Neuron (in vitro differentiated cells): Measurements from ENCODE around the gene GPATCH2L.

Experiments
- H2AFZ ChIP-seq: one replicate; pipeline ENCODE4 v1.6.1; 2013; ENCODE audit warnings: low read depth, mild to moderate bottlenecking, inconsistent platforms, low read length, moderate library complexity
- H3K27me3 ChIP-seq: one replicate; pipeline ENCODE4 v1.6.1; 2013; ENCODE audit warnings: low read length; ENCODE audit not compliant: insufficient read depth
- H3K36me3 ChIP-seq: one replicate; pipeline ENCODE4 v1.6.1; 2013; ENCODE audit warnings: low read length; ENCODE audit not compliant: insufficient read depth
- H3K4me1 ChIP-seq: one replicate; pipeline ENCODE4 v1.6.1; 2013; ENCODE audit warnings: low read length; ENCODE audit not compliant: insufficient read depth
- H3K4me3 ChIP-seq: 2 replicates; pipeline ENCODE4 v1.5.1; 2013; ENCODE audit warnings: mild to moderate bottlenecking, low read length, moderate library complexity
- H3K9me3 ChIP-seq: one replicate; pipeline ENCODE4 v1.6.1; 2013; ENCODE audit warnings: low read length

Gene GPATCH2L

GRCh38 chr14:76149196-76149595, 2.5 kb upstream of the GPATCH2L start:
- peaks cover 8% of the 10 kb centered on the region for H3K27me3 ChIP-seq

DNA sequence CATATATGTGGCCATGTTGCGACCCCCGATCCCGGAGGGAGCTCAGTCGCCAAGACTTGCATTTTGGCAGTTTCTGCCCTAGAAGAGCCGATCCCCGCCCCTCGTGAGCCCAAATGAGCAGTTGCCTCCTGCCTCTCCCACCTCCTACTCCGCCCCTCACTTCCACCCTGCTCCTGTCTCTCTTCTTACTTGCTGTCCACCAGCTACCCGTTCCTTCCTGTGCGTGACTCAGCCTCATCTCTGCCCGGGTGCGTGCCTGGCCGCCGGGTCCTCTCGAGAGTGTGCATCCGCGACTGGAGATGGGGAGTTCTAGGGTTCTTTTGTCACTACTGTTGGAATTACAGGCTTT, 585 bp downstream of the GPATCH2L start:
- Histone ChIP-seq H2AFZ (no peak overlapping the region), H3K36me3 (peaks cover 28% of the 10 kb centered on the region), H3K4me1 (peaks cover 35% of the 10 kb centered on the region), H3K27me3 (peaks cover 7% of the 10 kb centered on the region), H3K4me3 (peak overlapping the region; percentile 53), H3K9me3 (no peaks in the 10 kb centered on the region)

More at GRCh38 chr14:76149196-76149595, 2.5 kb upstream of the GPATCH2L start:
- Histone ChIP-seq H3K9me3 (no peaks in the 10 kb centered on the region), H3K36me3 (peaks cover under 1% of the 10 kb centered on the region), H3K4me1 (peaks cover 15% of the 10 kb centered on the region), H3K4me3 (no peak overlapping the region), H2AFZ (no peak overlapping the region)

DNA sequence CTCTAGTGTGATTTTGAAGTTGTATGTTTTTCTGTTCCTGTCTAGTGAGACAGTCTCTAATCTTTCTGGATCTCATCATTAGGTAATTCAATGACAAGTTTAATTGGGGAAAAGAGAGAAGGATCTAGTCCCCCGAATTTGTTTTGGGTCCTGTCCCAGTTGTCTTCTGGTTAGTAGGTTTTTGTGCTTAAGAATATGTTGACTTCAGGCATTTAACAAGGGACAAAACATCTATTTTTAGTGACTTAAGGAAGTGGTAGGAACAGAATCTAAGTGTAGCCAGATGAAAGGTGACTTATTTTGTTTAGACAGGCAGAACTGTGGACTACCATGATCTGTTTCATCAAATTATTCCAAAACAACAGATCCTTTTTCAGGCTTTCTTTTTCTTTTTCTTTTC, 2.2 kb downstream of the GPATCH2L start:
- Histone ChIP-seq H3K9me3 (no peaks in the 10 kb centered on the region), H3K4me3 (no peak overlapping the region), H2AFZ (no peak overlapping the region), H3K27me3 (peaks cover 4% of the 10 kb centered on the region), H3K4me1 (peaks cover 35% of the 10 kb centered on the region), H3K36me3 (peaks cover 39% of the 10 kb centered on the region)

DNA sequence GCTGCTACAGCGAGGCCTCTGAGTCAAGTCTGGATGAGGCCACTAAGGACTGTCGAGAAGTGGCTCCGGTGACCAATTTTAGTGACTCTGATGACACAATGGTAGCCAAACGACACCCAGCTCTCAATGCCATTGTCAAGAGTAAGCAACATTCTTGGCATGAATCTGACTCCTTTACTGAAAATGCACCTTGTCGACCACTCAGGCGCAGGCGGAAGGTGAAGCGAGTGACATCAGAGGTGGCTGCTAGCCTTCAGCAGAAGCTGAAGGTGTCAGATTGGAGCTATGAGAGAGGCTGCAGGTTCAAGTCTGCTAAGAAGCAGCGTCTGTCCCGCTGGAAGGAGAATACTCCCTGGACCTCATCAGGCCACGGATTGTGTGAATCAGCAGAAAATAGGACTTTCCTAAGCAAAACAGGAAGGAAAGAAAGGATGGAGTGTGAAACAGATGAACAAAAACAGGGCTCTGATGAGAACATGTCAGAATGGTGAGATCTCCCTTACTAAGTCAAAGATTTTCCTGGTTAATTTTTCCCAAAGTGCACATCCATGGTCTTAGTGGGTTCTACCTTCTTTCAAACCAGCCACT, 2.9 kb downstream of the GPATCH2L start:
- no peak overlapping the region for H2AFZ ChIP-seq
- no peaks in the 10 kb centered on the region for H3K27me3 ChIP-seq
- no peak overlapping the region for H3K4me3 ChIP-seq
- H3K9me3 ChIP-seq, result peaks cover 2% of the 10 kb centered on the region
- H3K4me1 ChIP-seq, result peaks cover 35% of the 10 kb centered on the region
- peaks cover 46% of the 10 kb centered on the region for H3K36me3 ChIP-seq

- Histone ChIP-seq H3K4me3 (no peak overlapping the region), H3K9me3 (peaks cover 2% of the 10 kb centered on the region), H2AFZ (no peak overlapping the region), H3K36me3 (peaks cover 38% of the 10 kb centered on the region), H3K27me3 (no peaks in the 10 kb centered on the region), H3K4me1 (no peaks in the 10 kb centered on the region)
Observed at GRCh38 chr14:76163668-76164363, 12.1 kb downstream of the GPATCH2L start.

DNA sequence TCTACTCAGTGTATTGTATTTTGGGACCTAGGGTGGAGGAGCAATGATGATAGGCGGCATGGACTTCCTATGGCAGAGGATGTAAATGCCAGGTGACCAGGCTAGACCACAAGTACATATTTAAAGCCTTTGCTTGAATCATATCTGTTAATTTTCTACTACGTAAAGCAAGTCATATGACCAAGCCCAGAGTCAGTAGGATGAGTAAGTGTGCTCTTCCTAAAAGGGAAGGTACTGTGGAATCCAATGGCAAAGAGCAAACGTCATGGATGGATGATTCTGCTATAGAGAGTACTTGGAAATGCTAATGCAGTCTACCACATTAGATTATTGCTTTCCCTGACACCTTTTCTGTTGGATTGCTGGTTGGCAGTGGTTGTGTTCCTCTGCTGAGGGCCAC, 16.8 kb downstream of the GPATCH2L start:
- no peak overlapping the region for H3K4me3 ChIP-seq
- H2AFZ ChIP-seq, result no peak overlapping the region
- H3K4me1 ChIP-seq, result no peaks in the 10 kb centered on the region
- no peaks in the 10 kb centered on the region for H3K27me3 ChIP-seq
- H3K9me3 ChIP-seq, result no peaks in the 10 kb centered on the region
- peaks cover 58% of the 10 kb centered on the region for H3K36me3 ChIP-seq

- Histone ChIP-seq H3K36me3 (peaks cover 65% of the 10 kb centered on the region), H3K9me3 (no peaks in the 10 kb centered on the region), H2AFZ (no peak overlapping the region), H3K4me1 (no peaks in the 10 kb centered on the region), H3K4me3 (no peak overlapping the region), H3K27me3 (no peaks in the 10 kb centered on the region)
Observed at GRCh38 chr14:76169776-76170175, 18.1 kb downstream of the GPATCH2L start.

DNA sequence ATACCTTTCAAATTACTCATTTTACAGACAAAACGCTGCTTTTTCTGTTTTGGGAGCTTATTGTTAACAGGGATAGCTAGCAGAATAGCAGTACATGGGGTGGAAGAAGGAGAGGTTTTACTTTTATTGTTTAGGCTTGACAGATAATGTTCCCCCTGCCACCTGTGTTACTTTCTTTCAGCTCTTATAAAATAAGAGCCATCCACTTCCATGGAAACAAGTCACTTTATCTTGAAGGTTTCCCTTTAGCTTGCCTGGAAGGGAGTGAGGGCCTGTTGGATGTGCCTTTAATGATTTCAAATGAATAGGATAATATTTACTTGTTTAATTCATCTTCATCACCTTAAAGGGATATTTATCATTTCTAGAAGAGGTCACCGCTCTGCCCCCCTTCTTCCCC, 23.3 kb downstream of the GPATCH2L start:
- Histone ChIP-seq H3K9me3 (no peaks in the 10 kb centered on the region), H3K4me3 (no peak overlapping the region), H3K36me3 (peaks cover 73% of the 10 kb centered on the region), H2AFZ (no peak overlapping the region), H3K4me1 (no peaks in the 10 kb centered on the region), H3K27me3 (no peaks in the 10 kb centered on the region)

GRCh38 chr14:76175942-76176341, 24.2 kb downstream of the GPATCH2L start:
- Histone ChIP-seq H2AFZ (no peak overlapping the region), H3K36me3 (peaks cover 76% of the 10 kb centered on the region), H3K9me3 (no peaks in the 10 kb centered on the region), H3K27me3 (no peaks in the 10 kb centered on the region), H3K4me1 (no peaks in the 10 kb centered on the region), H3K4me3 (no peak overlapping the region)

GRCh38 chr14:76181546-76181945, 29.8 kb downstream of the GPATCH2L start:
- no peak overlapping the region for H2AFZ ChIP-seq
- no peak overlapping the region for H3K4me3 ChIP-seq
- H3K36me3 ChIP-seq, result peaks cover 78% of the 10 kb centered on the region
- no peaks in the 10 kb centered on the region for H3K9me3 ChIP-seq
- no peaks in the 10 kb centered on the region for H3K27me3 ChIP-seq
- H3K4me1 ChIP-seq, result no peaks in the 10 kb centered on the region

GRCh38 chr14:76186308-76187027, 34.7 kb downstream of the GPATCH2L start:
- Histone ChIP-seq H3K9me3 (no peaks in the 10 kb centered on the region), H3K36me3 (peaks cover 58% of the 10 kb centered on the region), H2AFZ (no peak overlapping the region), H3K4me3 (no peak overlapping the region), H3K27me3 (no peaks in the 10 kb centered on the region), H3K4me1 (no peaks in the 10 kb centered on the region)

- Histone ChIP-seq H3K4me1 (no peaks in the 10 kb centered on the region), H2AFZ (no peak overlapping the region), H3K27me3 (no peaks in the 10 kb centered on the region), H3K36me3 (peaks cover 67% of the 10 kb centered on the region), H3K4me3 (no peak overlapping the region), H3K9me3 (no peaks in the 10 kb centered on the region)
Observed at GRCh38 chr14:76191297-76191696, 39.6 kb downstream of the GPATCH2L start.

GRCh38 chr14:76193696-76194095, 42.0 kb downstream of the GPATCH2L start:
- H3K4me1 ChIP-seq, result no peaks in the 10 kb centered on the region
- H2AFZ ChIP-seq, result no peak overlapping the region
- no peaks in the 10 kb centered on the region for H3K9me3 ChIP-seq
- H3K27me3 ChIP-seq, result no peaks in the 10 kb centered on the region
- no peak overlapping the region for H3K4me3 ChIP-seq
- H3K36me3 ChIP-seq, result peaks cover 77% of the 10 kb centered on the region
